Mucosa of descending colon (tissue), 3 donors: ENCODE data around the gene RTN4IP1. TPM values are rescaled to one million over a fixed set of nuclear protein-coding genes. Genes with fewer than 3 reads are reported as not detected.

Experiments
- ATAC-seq: fragments of 200-7000 bp; cut with Tn5 transposase; one replicate; pipeline ENCODE4 v1.9.1; 2020; ENCODE audit warnings: mild to moderate bottlenecking, moderate library complexity
- DNase-seq, 3 donors: peaks; one replicate each; pipeline ENCODE4 v3.0.0-alpha.2; 2020
- H3K36me3 ChIP-seq: fragments of 200-600 bp; one replicate; pipeline ENCODE4 v1.8.0; 2021; ENCODE audit warnings: low read depth, mild to moderate bottlenecking
- H3K4me1 ChIP-seq: fragments of 200-600 bp; one replicate; pipeline ENCODE4 v1.8.0; 2021; ENCODE audit warnings: low read depth, mild to moderate bottlenecking
- H3K4me3 ChIP-seq: fragments of 200-600 bp; one replicate; pipeline ENCODE4 v1.8.0; 2021; ENCODE audit warnings: mild to moderate bottlenecking
- H3K9me3 ChIP-seq: fragments of 200-600 bp; one replicate; pipeline ENCODE4 v1.8.0; 2021; ENCODE audit warnings: mild to moderate bottlenecking
- intact Hi-C, 2 donors: fragments of 100-400 bp; cut with DNase I in 1 of 2; cut with micrococcal nuclease in 1 of 2; formaldehyde crosslinking; loops; one replicate each; pipeline versions ENCODE4 v1.11.0 to v1.11.1; 2022; cut with DNase I, micrococcal nuclease
- total RNA-seq, 3 donors: library from RNA; stranded (reverse); fragmentation: NEBNext Ultra II Directional in 2 of 3; extraction: Animal tissue kit (Norgen Biotek cat#: 25700) in 2 of 3; gene quantifications; one replicate each; pipeline versions ENCODE4 v1.2.1 to v1.2.4, GENCODE V29; 2021 to 2023
- TF ChIP-seq, protein P1 (sequence below): fragments of 200-600 bp; IDR thresholded peaks from one replicate; pipeline ENCODE4 v1.8.0; 2022; ENCODE audit warnings: antibody characterized with exemption, mild to moderate bottlenecking
- donor health status: DM: no; HTN: no; CAD: no; lungs with moderate emphysema.
- donor health status: DM: no; HTN: no; CAD: no.
- donor health status: DM: no; HTN: yes; CAD: no.

RTN4IP1 gene
- total RNA-seq, 3 donors from 2014 or later = 8.3 to 12.8 (median 9.8) TPM

- DNase-seq (no peak), ATAC-seq (no peak)
- H3K36me3 ChIP-seq = no peaks in the 10 kb centered on the region
- no peaks in the 10 kb centered on the region for H3K9me3 ChIP-seq
- H3K4me3 ChIP-seq = no peak overlapping the region
- intact Hi-C loops = no loop called here
- H3K4me1 ChIP-seq = peaks cover 6% of the 10 kb centered on the region
- TF ChIP-seq, protein P1, sequence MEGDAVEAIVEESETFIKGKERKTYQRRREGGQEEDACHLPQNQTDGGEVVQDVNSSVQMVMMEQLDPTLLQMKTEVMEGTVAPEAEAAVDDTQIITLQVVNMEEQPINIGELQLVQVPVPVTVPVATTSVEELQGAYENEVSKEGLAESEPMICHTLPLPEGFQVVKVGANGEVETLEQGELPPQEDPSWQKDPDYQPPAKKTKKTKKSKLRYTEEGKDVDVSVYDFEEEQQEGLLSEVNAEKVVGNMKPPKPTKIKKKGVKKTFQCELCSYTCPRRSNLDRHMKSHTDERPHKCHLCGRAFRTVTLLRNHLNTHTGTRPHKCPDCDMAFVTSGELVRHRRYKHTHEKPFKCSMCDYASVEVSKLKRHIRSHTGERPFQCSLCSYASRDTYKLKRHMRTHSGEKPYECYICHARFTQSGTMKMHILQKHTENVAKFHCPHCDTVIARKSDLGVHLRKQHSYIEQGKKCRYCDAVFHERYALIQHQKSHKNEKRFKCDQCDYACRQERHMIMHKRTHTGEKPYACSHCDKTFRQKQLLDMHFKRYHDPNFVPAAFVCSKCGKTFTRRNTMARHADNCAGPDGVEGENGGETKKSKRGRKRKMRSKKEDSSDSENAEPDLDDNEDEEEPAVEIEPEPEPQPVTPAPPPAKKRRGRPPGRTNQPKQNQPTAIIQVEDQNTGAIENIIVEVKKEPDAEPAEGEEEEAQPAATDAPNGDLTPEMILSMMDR = no peak
These were observed 106.6 kb downstream of the RTN4IP1 start for GRCh38 chr6:106522562-106523250.

Other genes with a start within 250 kb of the RTN4IP1 start
- 10 to 100 TPM; 13.1 to 19.4 (median 15.2) TPM for gene QRSL1, start 80 bp upstream of the RTN4IP1 start, total RNA-seq